ENCODE data around the gene SLC25A45.

GRCh38 chr11:65329944-65330403, 52.5 kb downstream of the SLC25A45 start:
- TF ChIP-seq CTCF (IDR thresholded peaks at IDR 0.05): peak; percentile 78 to 94 (median 85)
- TF ChIP-seq POLR2AphosphoS5 (IDR thresholded peaks at IDR 0.05): no peak
- TF ChIP-seq POLR2A (IDR thresholded peaks at IDR 0.05): no peak
- no peak for TF ChIP-seq EP300 (IDR thresholded peaks at IDR 0.05; ENCODE audit: low read depth)

All from transverse colon (tissue), 4 donors.